Kidney epithelial cell (primary cell): ENCODE results near the gene LAMC1. TPM values are rescaled to one million over a fixed set of nuclear protein-coding genes. Genes with fewer than 3 reads are reported as not detected.

Experiments used
- DNase-seq: peaks from one replicate; pipeline ENCODE4 v3.0.0-alpha.2; 2010; ENCODE audit warnings: low read depth
- H3K27me3 ChIP-seq: 2 replicates; pipeline ENCODE4 v1.6.0; 2011; ENCODE audit warnings: low read length; ENCODE audit not compliant: control insufficient read depth, insufficient read depth
- H3K36me3 ChIP-seq: 2 replicates; pipeline ENCODE4 v1.5.1; 2011; ENCODE audit warnings: low read length; ENCODE audit not compliant: control insufficient read depth, insufficient read depth
- H3K4me3 ChIP-seq: 2 replicates; pipeline ENCODE4 v1.5.1; 2011; ENCODE audit warnings: low read depth, mild to moderate bottlenecking, control low read depth, low read length
- CTCF ChIP-seq: IDR thresholded peaks from 2 replicates; pipeline ENCODE4 v1.5.1; 2011; ENCODE audit warnings: mild to moderate bottlenecking, moderate library complexity, low read length, control low read depth, inconsistent platforms; ENCODE audit not compliant: insufficient read depth, poor library complexity, severe bottlenecking
- total RNA-seq: library from RNA; depleted of rRNA; stranded (reverse); fragments of >200 nt; gene quantifications from 2 replicates; pipeline ENCODE4 v1.2.3, GENCODE V29; 2015

Gene LAMC1
- total RNA-seq, 1 donor from 2014 or later, result 172 TPM

DNA sequence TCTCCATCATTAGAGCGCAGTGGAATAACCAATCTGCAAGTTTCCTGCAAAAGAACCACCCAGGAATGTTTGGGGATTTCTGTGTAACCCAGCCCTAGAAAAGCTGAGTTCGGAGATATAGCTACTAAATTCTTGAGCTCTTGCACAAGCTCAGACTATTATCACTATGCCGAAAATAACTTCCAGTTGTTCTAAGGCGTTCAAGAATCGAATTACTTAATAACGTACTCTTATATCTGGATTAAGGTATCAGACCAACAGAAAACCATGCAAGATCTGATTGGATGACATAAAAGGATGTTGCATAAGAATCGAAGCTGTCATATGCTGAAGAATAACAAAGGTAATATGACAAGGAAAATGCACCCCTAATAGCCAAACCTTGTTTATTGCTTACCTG lies 155.3 kb downstream of the LAMC1 start:
- no peak for DNase-seq
- no peaks in the 10 kb centered on the region for H3K27me3 ChIP-seq
- no peak for TF ChIP-seq CTCF
- H3K36me3 ChIP-seq, result no peaks in the 10 kb centered on the region
- H3K4me3 ChIP-seq, result no peak overlapping the region

DNA sequence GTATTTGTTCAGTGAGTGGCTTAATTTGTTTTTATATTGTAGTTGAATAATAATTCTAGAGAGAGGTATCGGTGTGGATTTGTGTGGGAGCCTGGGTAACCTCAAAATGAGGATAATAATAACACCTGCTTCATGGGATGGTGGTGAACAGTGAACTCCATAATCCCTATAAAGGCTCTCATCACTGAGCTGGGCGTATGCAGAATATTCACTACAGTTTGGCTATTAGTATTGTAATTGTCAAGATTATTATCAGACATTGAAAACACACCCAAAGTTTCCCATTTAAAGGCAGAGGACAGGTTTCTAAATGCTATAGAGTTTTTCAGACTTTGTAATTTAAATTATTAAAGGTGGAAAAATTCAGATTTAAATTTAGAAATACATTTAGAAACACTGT lies 155.8 kb downstream of the LAMC1 start:
- no peak for DNase-seq
- H3K36me3 ChIP-seq, result no peaks in the 10 kb centered on the region
- no peak overlapping the region for H3K4me3 ChIP-seq
- H3K27me3 ChIP-seq, result no peaks in the 10 kb centered on the region
- TF ChIP-seq CTCF, result no peak

GRCh38 chr1:183180218-183180617 lies 157.0 kb downstream of the LAMC1 start:
- DNase-seq, result peak; percentile 84
- no peak for TF ChIP-seq CTCF
- no peak overlapping the region for H3K4me3 ChIP-seq
- no peaks in the 10 kb centered on the region for H3K27me3 ChIP-seq
- no peaks in the 10 kb centered on the region for H3K36me3 ChIP-seq

DNA sequence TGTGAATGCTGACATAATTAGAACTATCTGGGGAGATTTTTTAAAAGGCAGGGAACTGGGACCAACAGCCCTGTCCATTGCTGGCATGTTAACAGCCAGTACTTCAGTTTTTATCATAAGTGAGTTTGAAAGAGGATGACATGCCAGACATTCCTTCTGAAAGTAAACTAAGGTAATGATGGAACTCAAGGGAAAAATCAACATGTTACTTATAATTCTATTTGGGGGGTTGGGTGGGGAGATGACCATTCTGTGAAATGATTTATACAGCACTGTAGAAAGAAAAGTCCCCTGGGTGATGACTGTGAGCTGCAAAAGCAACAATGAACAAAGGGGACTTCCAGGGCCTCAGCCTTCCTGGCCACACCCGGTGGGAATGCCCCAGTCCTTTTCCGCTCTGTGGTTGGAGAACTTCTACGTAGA lies 157.4 kb downstream of the LAMC1 start:
- no peaks in the 10 kb centered on the region for H3K36me3 ChIP-seq
- H3K27me3 ChIP-seq, result no peaks in the 10 kb centered on the region
- peak; percentile 88 for DNase-seq
- no peak overlapping the region for H3K4me3 ChIP-seq
- no peak for TF ChIP-seq CTCF

DNA sequence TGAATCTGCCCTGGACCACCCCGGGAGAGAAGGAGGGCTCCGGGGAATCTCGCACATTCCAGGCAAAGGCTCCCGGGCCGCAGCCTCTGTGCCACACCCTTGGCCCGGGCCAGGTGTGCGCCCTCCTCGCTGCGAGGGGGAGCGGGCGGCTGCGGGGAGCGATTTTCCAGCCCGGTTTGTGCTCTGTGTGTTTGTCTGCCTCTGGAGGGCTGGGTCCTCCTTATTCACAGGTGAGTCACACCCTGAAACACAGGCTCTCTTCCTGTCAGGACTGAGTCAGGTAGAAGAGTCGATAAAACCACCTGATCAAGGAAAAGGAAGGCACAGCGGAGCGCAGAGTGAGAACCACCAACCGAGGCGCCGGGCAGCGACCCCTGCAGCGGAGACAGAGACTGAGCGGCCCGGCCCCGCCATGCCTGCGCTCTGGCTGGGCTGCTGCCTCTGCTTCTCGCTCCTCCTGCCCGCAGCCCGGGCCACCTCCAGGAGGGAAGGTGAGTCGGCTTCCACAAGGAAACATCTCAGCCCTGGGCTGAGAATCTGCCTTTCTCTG lies 162.8 kb downstream of the LAMC1 start, which contains the start of gene LAMC2:
Gene LAMC2, plus strand, starts transcription at position 324 of the 550 bp plus-strand sequence. Its CDS starts 89 bp downstream, at position 413.
- H3K36me3 ChIP-seq, result no peaks in the 10 kb centered on the region
- TF ChIP-seq CTCF, result peak; percentile 65
- peak within 1 kb of the TSS; percentile 65 for H3K4me3 ChIP-seq
- H3K27me3 ChIP-seq, result no peaks in the 10 kb centered on the region
- DNase-seq, result peak; percentile 88

- TF ChIP-seq CTCF, result no peak
- Histone ChIP-seq H3K27me3 (no peaks in the 10 kb centered on the region), H3K36me3 (no peaks in the 10 kb centered on the region), H3K4me3 (peak overlapping the region; percentile 65)
- no peak for DNase-seq
Observed at GRCh38 chr1:183186841-183187240, 163.6 kb downstream of the LAMC1 start.
